Activated naive CD4-positive, alpha-beta T cell treated with anti-CD3 and anti-CD28 coated beads, Interleukin-2, amount 10 ng/mL, durations not matched to agents 7 days and 5 days (primary cell): ENCODE results near the gene CIROP.

ENCODE experiments used
- CTCF ChIA-PET: fragments of 350-600 bp; sonication (Branson Sonifier 250); formaldehyde crosslinking; loops from one replicate; lab custom pipeline; 2021; ENCODE audit warnings: antibody characterized with exemption; lab: Charles Lee
- DNase-seq: peaks from one replicate; pipeline ENCODE4 v3.0.0-alpha.2; 2020
- H3K27ac Mint-ChIP-seq: one replicate; pipeline ENCODE4 v1.8.0; 2021; ENCODE audit warnings: mild to moderate bottlenecking, moderate library complexity, mixed read lengths
- H3K27me3 Mint-ChIP-seq: one replicate; pipeline ENCODE4 v1.8.0; 2021; ENCODE audit warnings: mild to moderate bottlenecking, mixed read lengths
- H3K36me3 Mint-ChIP-seq: one replicate; pipeline ENCODE4 v1.8.0; 2021; ENCODE audit warnings: mixed read lengths
- H3K4me1 Mint-ChIP-seq: one replicate; pipeline ENCODE4 v1.8.0; 2021; ENCODE audit warnings: mixed read lengths
- H3K4me3 Mint-ChIP-seq: one replicate; pipeline ENCODE4 v1.8.0; 2021; ENCODE audit warnings: mild to moderate bottlenecking, moderate library complexity, mixed read lengths
- H3K9me3 Mint-ChIP-seq: one replicate; pipeline ENCODE4 v1.8.0; 2021; ENCODE audit warnings: mixed read lengths

CIROP gene

DNA sequence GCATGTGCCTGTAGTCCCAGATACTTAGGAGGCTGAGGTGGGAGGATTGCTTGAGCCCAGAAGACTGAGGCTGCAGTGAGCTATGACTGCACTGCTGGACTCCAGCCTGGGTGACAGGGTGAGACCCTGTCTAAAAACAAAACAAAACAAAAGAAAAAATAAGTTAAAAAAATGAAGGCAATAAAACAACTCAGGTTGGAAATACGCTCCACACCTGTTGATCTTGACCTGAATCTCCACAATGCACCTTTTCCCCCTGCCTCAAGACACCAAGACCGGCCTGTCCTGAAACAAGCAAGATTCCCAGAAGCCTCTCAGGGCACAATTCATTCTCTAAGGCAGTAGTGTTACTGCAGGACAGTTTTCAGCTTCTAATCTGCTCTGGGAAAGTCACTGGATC is 35.1 kb upstream of the CIROP start:
- Mint-ChIP-seq H3K4me1 (no peaks in the 10 kb centered on the region), H3K27ac (no peak overlapping the region), H3K36me3 (no peaks in the 10 kb centered on the region), H3K27me3 (peaks cover 35% of the 10 kb centered on the region), H3K9me3 (no peaks in the 10 kb centered on the region), H3K4me3 (no peak overlapping the region)
- no peak for DNase-seq
- CTCF ChIA-PET, result interaction anchor here (1.0 kb wide), 1 partner anchor 47 kb away, joined by 3 read pairs; no protein-coding TSS in a partner anchor

DNA sequence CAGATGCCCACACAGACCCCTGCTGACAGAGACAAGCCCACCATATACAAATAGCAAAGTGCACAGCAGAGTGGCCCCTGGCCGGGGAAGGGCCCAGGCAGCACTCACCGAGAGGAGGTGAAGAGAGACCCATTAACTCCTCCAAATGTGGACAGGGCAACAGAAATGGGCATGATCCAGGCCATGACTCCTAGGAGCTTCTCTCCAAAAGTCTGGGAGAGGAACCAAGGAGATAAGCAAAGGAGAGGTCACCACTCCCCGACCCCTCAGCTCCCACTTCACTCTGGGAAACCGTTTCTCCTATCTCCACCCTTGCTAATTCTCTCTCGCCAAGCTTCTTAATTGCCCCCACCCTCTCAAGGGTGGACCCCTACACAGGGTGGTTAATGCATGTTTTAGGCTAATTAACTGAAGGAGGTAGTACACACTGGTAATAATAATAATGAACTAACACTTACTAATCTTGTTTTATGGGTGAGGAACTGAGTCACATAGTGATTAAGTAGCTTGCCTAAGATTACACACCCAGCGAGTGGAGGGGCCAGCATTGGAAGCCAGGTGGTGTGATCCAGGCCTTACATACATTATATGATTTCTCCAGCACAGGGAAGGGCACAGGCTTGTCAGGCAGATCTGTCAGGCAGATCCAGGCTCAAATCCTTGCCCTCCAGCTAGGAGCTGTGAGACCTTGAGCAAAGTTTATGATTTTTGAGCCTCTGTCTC is 33.2 kb upstream of the CIROP start:
- Mint-ChIP-seq H3K4me3 (no peak overlapping the region), H3K27me3 (peaks cover 35% of the 10 kb centered on the region), H3K9me3 (no peaks in the 10 kb centered on the region), H3K36me3 (no peaks in the 10 kb centered on the region), H3K27ac (no peak overlapping the region), H3K4me1 (no peaks in the 10 kb centered on the region)
- no peak for DNase-seq
- CTCF ChIA-PET, result no interaction called here

DNA sequence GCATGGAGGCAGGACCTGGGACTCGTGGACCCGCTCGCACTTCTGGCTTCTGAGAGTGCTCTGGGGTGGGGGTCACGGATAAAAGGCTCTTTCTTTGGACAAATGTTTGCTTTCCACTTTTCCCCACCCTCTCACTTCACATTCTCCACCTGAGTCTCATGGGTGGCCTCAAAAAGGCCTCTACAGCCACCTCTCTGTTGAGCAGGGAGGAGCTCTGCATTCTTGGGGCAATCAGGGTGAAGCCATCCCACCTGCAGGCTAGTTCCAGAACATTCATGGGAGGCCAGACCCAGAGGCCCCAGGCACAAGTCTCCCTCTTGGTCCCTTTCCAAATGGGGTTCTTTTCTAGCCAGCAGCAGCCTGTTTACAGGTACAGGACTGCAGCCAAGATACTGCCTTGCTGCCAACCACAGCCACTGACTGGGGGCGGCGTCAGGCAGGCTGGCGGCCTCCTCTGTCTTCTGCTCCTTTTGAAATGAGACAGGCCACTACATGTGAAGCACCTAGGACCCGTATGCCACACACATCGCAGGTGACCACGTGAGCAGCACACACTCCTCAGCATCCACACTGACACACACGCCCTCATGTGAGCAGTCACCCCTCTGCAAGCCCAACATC is 32.5 kb upstream of the CIROP start:
- no peaks in the 10 kb centered on the region for H3K9me3 Mint-ChIP-seq
- H3K4me1 Mint-ChIP-seq, result no peaks in the 10 kb centered on the region
- no peak overlapping the region for H3K27ac Mint-ChIP-seq
- peaks cover 30% of the 10 kb centered on the region for H3K27me3 Mint-ChIP-seq
- no peak overlapping the region for H3K4me3 Mint-ChIP-seq
- H3K36me3 Mint-ChIP-seq, result no peaks in the 10 kb centered on the region
- CTCF ChIA-PET, result no interaction called here
- no peak for DNase-seq

DNA sequence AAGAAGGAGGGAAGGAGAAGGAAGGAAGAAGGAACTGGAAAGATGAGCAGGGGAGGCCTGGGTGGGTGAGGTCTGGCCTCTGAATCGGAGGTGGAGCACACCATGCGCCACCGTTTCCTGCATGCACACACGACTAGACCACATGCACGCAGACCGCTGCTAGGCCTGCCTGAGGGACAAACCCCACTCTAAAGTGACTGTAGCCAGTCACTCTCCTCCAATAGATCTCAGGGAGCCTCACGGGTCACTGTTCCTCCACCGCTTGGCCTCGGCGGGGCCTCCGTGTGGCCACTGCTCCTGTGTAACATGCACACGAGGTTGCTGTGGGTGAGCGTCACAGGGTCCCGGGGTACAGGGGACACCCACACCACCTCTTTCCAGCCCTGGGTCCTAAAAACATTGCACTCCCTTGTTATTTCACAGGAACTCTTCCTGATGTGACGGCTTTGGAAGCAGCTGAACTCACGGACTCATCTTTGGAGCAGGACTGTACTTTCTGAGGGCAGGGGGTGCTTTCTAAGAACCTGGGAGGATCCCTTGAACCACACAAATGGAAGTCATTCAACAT is 31.9 kb upstream of the CIROP start:
- Mint-ChIP-seq H3K36me3 (no peaks in the 10 kb centered on the region), H3K4me1 (no peaks in the 10 kb centered on the region), H3K9me3 (no peaks in the 10 kb centered on the region), H3K27ac (no peak overlapping the region), H3K4me3 (no peak overlapping the region), H3K27me3 (peaks cover 25% of the 10 kb centered on the region)
- CTCF ChIA-PET, result no interaction called here
- DNase-seq, result no peak

DNA sequence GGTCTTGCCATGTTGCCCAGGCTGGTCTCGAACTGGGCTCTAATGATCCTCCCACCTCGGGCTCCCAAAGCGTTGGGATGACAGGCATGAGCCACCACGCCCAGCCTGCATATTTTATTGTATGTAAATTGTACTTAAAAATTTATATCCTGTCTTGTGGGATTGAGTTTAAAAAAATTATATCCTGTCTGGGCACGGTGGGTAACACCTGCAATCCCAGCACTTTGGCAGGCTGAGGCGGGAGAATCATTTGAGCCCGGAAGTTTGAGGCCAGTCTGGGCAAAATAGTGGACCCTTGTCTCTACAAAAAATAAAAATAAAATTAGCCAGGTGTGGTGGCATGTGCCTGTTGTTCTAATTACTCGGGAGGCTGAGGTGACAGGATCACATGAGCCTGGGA is 28.2 kb upstream of the CIROP start:
- H3K4me1 Mint-ChIP-seq, result peaks cover 6% of the 10 kb centered on the region
- DNase-seq, result no peak
- peaks cover 12% of the 10 kb centered on the region for H3K27me3 Mint-ChIP-seq
- no peaks in the 10 kb centered on the region for H3K9me3 Mint-ChIP-seq
- H3K4me3 Mint-ChIP-seq, result no peak overlapping the region
- CTCF ChIA-PET, result no interaction called here
- H3K27ac Mint-ChIP-seq, result no peak overlapping the region
- no peaks in the 10 kb centered on the region for H3K36me3 Mint-ChIP-seq

DNA sequence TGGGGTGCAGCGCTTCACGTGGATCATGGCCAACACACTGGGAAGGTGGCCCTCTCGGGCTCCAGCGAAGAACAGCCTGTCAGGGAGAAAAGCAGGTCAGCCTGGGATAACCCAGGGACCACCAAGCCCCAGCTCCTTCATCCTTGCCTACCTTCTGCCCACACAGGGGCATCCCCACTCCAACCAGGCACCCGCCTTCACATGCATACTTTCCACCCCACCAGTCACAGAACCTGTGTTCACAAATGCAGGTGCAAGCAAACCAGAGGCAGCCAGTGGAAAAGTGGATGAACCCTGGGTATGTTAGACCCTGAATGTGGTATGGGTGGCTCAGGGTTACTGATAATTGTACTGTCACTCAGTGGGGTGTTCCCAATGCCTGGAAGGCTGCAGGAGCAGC is 26.7 kb upstream of the CIROP start:
- no peak for DNase-seq
- CTCF ChIA-PET, result interaction anchor here (1.0 to 2.9 kb wide), 2 partner anchors 10 to 56 kb away, joined by 3 to 15 read pairs; no protein-coding TSS in a partner anchor
- no peaks in the 10 kb centered on the region for H3K9me3 Mint-ChIP-seq
- peaks cover 12% of the 10 kb centered on the region for H3K27me3 Mint-ChIP-seq
- H3K4me1 Mint-ChIP-seq, result peaks cover 9% of the 10 kb centered on the region
- no peaks in the 10 kb centered on the region for H3K36me3 Mint-ChIP-seq
- no peak overlapping the region for H3K4me3 Mint-ChIP-seq
- no peak overlapping the region for H3K27ac Mint-ChIP-seq

DNA sequence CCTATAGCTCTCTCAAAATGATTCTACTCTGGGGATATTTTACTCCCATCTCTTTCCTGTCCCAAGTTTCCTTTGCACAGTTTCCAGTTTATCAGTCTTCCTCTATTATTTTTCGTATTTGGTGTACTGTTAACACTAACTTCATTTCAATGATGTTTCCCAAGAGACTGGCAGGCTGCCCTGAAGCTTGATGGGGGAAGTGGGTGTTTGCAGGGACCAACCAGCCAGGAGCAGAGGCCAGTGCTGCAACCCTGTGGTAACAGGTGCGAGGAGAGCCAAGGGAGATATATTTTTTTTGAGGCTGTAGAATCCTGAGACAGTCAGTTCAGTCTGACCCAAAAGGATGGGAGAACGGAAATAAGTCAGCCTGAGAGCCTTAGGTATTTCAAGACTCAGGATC is 26.1 kb upstream of the CIROP start:
- Mint-ChIP-seq H3K36me3 (no peaks in the 10 kb centered on the region), H3K9me3 (no peaks in the 10 kb centered on the region), H3K4me3 (no peak overlapping the region), H3K27ac (no peak overlapping the region), H3K27me3 (peaks cover 18% of the 10 kb centered on the region), H3K4me1 (peaks cover 9% of the 10 kb centered on the region)
- DNase-seq, result no peak
- CTCF ChIA-PET, result interaction anchor here (0.5 to 2.9 kb wide), 4 partner anchors 10 to 1040 kb away, joined by 3 to 15 read pairs (median 6); no protein-coding TSS in a partner anchor

DNA sequence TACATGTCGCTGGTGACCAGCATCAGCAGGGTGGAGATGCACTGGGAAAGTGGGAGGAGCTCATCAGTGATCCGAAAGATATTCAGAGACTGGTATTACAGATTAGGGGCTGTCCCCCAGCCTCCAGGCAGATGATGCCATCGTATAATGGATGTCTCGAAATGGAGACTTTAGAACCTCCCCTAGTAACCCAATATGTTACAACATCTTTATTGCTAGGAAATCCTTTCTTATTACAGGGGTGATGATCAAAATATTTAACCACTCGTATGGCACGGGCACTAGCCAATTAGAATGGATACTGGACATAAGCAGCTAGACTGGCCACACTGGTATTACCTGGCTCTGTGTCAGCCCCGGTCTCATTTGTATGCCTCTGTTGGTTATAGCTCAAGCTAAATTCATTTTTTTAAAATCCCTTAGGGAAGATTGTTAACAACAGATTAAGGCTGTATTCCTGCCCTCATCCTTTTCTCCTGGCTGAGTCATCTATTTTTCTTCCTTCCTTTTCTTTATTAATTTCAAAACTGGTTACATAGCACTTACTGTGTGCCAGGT is 25.0 kb upstream of the CIROP start:
- Mint-ChIP-seq H3K4me3 (no peak overlapping the region), H3K27ac (no peak overlapping the region), H3K9me3 (no peaks in the 10 kb centered on the region), H3K4me1 (peaks cover 9% of the 10 kb centered on the region), H3K27me3 (peaks cover 23% of the 10 kb centered on the region), H3K36me3 (no peaks in the 10 kb centered on the region)
- no peak for DNase-seq
- CTCF ChIA-PET, result interaction anchor here (1.1 to 2.9 kb wide), 3 partner anchors 9 to 72 kb away, joined by 3 to 15 read pairs (median 10); no protein-coding TSS in a partner anchor

DNA sequence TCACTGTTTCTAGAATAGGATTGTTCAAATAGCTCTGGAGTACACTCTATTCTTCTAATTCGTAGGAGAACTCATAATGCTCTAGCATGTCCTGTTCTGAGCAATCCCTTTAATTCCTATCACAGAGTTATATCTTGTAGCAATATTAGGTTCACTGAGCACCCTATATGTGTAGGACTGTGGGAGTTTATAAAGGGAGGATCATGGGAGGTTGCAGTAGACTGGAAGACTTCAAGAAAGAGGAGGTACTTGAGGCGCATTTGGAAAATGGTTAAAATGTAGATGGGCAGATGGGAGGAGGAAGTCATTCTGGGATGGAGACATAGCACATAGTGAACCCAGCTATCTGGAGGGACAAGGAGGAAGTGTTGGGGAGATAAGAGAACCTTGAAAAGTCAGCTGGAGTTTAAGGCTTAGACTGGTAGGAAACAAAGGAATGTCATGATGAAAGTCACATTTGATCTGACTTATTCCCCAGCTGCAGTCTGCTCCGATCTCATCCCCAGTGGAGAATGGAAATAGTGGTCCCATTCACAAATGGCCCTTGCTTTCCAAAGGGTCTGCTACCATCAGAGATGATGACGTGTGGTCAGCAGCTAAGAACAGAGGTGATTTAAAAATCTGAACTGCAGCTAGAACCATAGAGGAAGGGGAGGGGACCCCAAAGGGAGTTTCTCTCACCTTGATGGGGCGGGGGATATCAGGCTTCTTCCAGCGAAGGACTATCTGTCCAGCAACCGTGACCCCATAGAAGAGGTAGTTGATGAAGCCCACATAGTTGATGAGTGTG is 24.4 kb upstream of the CIROP start:
- Mint-ChIP-seq H3K27me3 (peaks cover 23% of the 10 kb centered on the region), H3K27ac (no peak overlapping the region), H3K9me3 (no peaks in the 10 kb centered on the region), H3K4me1 (peaks cover 9% of the 10 kb centered on the region), H3K36me3 (no peaks in the 10 kb centered on the region), H3K4me3 (no peak overlapping the region)
- no peak for DNase-seq
- CTCF ChIA-PET, result interaction anchor here (2.3 to 2.9 kb wide), 2 partner anchors 8 to 57 kb away, joined by 10 to 15 read pairs; no protein-coding TSS in a partner anchor

DNA sequence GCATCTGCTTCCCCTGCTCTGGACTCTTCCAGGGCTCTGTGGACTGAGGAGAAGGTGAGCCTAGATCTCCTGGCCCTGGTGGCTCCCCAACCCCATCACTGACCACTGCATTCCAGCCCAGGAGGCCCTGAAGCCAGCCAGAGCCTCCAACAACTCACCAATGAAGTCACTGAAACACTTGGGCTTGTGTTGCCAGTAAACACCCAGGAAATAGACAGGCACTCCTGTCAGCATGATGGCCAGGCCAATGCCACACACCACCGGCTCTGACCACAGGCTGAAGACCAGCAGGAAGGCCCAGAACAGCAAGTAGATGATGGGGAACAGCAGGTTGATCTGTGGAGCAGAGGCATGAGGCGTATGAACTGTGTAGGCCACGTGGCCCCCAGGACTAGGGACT is 23.1 kb upstream of the CIROP start:
- no peaks in the 10 kb centered on the region for H3K36me3 Mint-ChIP-seq
- no peak overlapping the region for H3K27ac Mint-ChIP-seq
- no peak overlapping the region for H3K4me3 Mint-ChIP-seq
- no peaks in the 10 kb centered on the region for H3K9me3 Mint-ChIP-seq
- no peak for DNase-seq
- peaks cover 9% of the 10 kb centered on the region for H3K4me1 Mint-ChIP-seq
- CTCF ChIA-PET, result interaction anchor here (10.4 kb wide), 1 partner anchor 58 kb away, joined by 264 read pairs; the partner anchor contains the start of gene SLC7A8
- peaks cover 24% of the 10 kb centered on the region for H3K27me3 Mint-ChIP-seq

DNA sequence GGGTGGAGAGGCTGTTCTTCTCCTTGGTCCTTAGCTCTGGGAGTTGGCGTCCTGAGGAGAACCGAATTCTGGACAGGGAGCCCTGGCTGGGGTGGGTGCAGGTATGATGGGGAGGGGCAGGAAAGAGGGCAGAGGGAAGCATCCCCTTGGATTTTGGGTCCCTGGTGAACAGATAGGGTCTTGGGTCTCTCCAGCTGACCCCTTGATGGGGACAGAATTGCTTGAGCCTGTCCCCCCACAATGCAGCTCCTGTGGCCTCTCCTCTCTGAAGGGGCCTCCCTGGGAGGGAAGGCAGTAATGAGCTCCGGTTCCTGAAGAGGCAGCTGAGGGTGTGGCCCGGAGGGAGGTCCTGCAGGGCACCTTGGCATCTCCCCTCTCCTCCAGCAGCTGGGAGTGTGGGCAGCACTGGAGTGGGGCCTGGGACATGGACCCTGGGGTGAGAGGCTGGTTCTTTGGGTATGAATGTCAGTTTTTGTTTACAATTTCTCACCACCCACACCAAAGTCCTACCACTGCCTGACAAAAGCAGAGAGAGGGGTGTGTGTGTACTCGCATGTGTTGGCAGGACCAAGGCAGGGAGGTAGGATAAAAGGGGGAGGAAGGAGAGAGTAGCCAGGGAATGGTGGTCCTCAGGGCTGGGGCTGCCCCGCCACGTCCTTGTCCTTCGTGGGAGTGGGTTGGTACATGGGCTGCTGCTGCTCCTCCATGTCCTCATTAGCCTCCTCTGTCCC is 21.9 kb upstream of the CIROP start:
- CTCF ChIA-PET, result interaction anchor here (10.4 kb wide), 1 partner anchor 59 kb away, joined by 264 read pairs; the partner anchor contains the start of gene SLC7A8
- Mint-ChIP-seq H3K36me3 (no peaks in the 10 kb centered on the region), H3K27ac (peak overlapping the region; percentile 55), H3K9me3 (no peaks in the 10 kb centered on the region), H3K4me1 (peaks cover 9% of the 10 kb centered on the region), H3K4me3 (no peak overlapping the region), H3K27me3 (peaks cover 29% of the 10 kb centered on the region)
- DNase-seq, result no peak

DNA sequence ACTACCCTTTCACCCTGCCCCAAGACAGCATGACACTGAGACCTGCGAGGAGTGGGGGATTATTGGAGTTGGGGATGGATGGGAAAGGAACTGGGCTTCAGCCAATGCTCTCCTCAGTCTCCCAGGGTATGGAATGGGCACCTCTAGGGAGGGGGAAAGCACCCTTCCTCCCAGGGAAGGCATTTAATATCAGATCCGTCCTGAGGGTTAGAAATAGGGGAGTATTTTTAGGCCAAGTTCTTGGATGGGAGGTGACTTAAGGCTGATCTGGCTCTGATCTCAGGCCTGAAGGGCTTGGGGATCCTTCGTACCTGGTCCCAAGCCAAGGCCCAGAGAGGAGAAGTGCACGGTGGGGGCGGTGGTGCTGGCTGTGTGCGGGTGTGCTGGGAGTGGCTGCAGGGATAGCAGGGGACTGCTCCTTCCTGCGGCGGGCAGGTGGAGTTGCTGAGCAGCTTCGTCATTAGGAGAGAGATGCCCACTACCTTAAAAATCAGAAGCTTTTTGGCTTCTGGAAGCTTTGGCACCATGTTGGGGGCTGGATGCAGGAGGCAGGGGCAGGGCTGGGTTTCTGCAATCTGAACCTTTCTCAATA is 21.2 kb upstream of the CIROP start:
- no peak overlapping the region for H3K27ac Mint-ChIP-seq
- CTCF ChIA-PET, result interaction anchor here (10.4 kb wide), 1 partner anchor 60 kb away, joined by 264 read pairs; the partner anchor contains the start of gene SLC7A8

DNA sequence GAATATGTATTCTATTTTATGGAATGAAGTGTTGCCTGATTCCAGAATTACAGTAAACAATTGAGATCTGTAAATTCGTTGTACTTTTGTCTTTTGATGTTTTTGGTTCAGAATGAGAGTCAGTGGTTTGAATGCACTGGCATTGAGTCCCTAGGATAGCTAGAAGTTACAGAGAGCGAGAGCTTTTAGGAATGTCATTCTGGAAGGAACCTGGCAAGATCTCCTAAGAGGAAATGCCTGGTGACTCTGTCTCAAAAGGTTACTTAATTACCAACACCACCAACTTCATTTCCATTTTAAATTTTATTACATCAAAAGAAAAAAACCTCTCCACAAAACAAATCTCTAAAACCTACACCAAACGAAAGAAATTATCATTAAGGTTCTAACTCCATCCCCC is 20.2 kb upstream of the CIROP start:
- H3K27me3 Mint-ChIP-seq, result peaks cover 25% of the 10 kb centered on the region
- no peak overlapping the region for H3K27ac Mint-ChIP-seq
- no peaks in the 10 kb centered on the region for H3K9me3 Mint-ChIP-seq
- no peaks in the 10 kb centered on the region for H3K36me3 Mint-ChIP-seq
- CTCF ChIA-PET, result interaction anchor here (1.3 to 10.4 kb wide), 2 partner anchors 61 to 110 kb away, joined by 3 to 264 read pairs; partner anchors contain the start of gene SLC7A8
- peaks cover 25% of the 10 kb centered on the region for H3K4me1 Mint-ChIP-seq
- no peak overlapping the region for H3K4me3 Mint-ChIP-seq
- no peak for DNase-seq

More for the DNA sequence above, 21.2 kb upstream of the CIROP start:
- H3K9me3 Mint-ChIP-seq, result no peaks in the 10 kb centered on the region
- H3K36me3 Mint-ChIP-seq, result no peaks in the 10 kb centered on the region
- H3K4me1 Mint-ChIP-seq, result peaks cover 15% of the 10 kb centered on the region
- no peak overlapping the region for H3K4me3 Mint-ChIP-seq
- H3K27me3 Mint-ChIP-seq, result peaks cover 27% of the 10 kb centered on the region
- DNase-seq, result no peak
